HG03457 (cell line): ENCODE measurements around the gene PHKB.
"Not testable (repeated sequence)": the region's sequence is repeated elsewhere in the genome, so short reads cannot be mapped to it uniquely, and the experiment has no call there.

ENCODE experiments used
- ATAC-seq: cut with Tn5 transposase; IDR thresholded peaks from one replicate; pipeline ENCODE4 v1.9.1; 2021; ENCODE audit warnings: moderate number of reproducible peaks; ENCODE audit not compliant: unreplicated experiment

The PHKB gene

GRCh38 chr16:47660540-47660939 lies 199.4 kb downstream of the PHKB start:
- ATAC-seq, result no peak

- no peak for ATAC-seq
These were observed 203.7 kb downstream of the PHKB start for GRCh38 chr16:47664653-47665325.

- no peak for ATAC-seq
These were observed 205.3 kb downstream of the PHKB start for GRCh38 chr16:47666434-47666833.

GRCh38 chr16:47667956-47668355 lies 206.8 kb downstream of the PHKB start:
- ATAC-seq, result no peak

GRCh38 chr16:47672475-47672874 lies 211.3 kb downstream of the PHKB start:
- ATAC-seq, result no peak

GRCh38 chr16:47676635-47677177 lies 215.6 kb downstream of the PHKB start:
- no peak for ATAC-seq

- ATAC-seq, result not testable (repeated sequence)
These were observed 220.4 kb downstream of the PHKB start for GRCh38 chr16:47681571-47681970.

- ATAC-seq, result no peak
These were observed 226.6 kb downstream of the PHKB start for GRCh38 chr16:47687694-47688093.

GRCh38 chr16:47693226-47693625 lies 232.1 kb downstream of the PHKB start:
- ATAC-seq, result no peak

GRCh38 chr16:47694543-47694942 lies 233.4 kb downstream of the PHKB start:
- no peak for ATAC-seq

- ATAC-seq, result no peak
These were observed 234.6 kb downstream of the PHKB start for GRCh38 chr16:47695756-47696155.

- ATAC-seq, result no peak
These were observed 236.7 kb downstream of the PHKB start for GRCh38 chr16:47697826-47698225.

- no peak for ATAC-seq
These were observed 238.0 kb downstream of the PHKB start for GRCh38 chr16:47699106-47699505.

- no peak for ATAC-seq
These were observed 239.9 kb downstream of the PHKB start for GRCh38 chr16:47700857-47701587.

GRCh38 chr16:47705266-47705665 lies 244.1 kb downstream of the PHKB start:
- ATAC-seq, result no peak

GRCh38 chr16:47711809-47712208 lies 250.7 kb downstream of the PHKB start:
- no peak for ATAC-seq

GRCh38 chr16:47712276-47713224 lies 251.4 kb downstream of the PHKB start:
- no peak for ATAC-seq

GRCh38 chr16:47713225-47713595 lies 252.1 kb downstream of the PHKB start:
- ATAC-seq, result no peak

GRCh38 chr16:47715442-47716083 lies 254.4 kb downstream of the PHKB start:
- ATAC-seq, result no peak

GRCh38 chr16:47716571-47716970 lies 255.4 kb downstream of the PHKB start:
- no peak for ATAC-seq

- no peak for ATAC-seq
These were observed 258.6 kb downstream of the PHKB start for GRCh38 chr16:47719713-47720112.
